A549 (cell line): ENCODE results near the gene AXIN2. TPM values are rescaled to one million over a fixed set of nuclear protein-coding genes. Genes with fewer than 3 reads are reported as not detected.

Experiments
- ATAC-seq, 2 experiments: fragments of 200-7000 bp in 1 of 2; fragments of >200 bp in 1 of 2; cut with Nextera tagmentation in 1 of 2; cut with Tn5 transposase in 1 of 2; 3 replicates each; pipeline versions ENCODE4 v1.8.0 to v1.9.1; 2018 to 2020; ENCODE audit warnings: mild to moderate bottlenecking in 1 of 2, moderate library complexity in 1 of 2
- CTCF ChIA-PET: fragments of 300-600 bp; sonication (Branson Sonifier 250); formaldehyde crosslinking; extraction: SDS; loops from one replicate; lab custom pipeline; 2021; ENCODE audit warnings: antibody characterized with exemption, inconsistent platforms; lab: Yijun Ruan, JAX
- POLR2A ChIA-PET: fragments of 350-600 bp; formaldehyde crosslinking; extraction: SDS; loops from one replicate; lab custom pipeline; 2021; ENCODE audit warnings: antibody characterized with exemption, inconsistent platforms; lab: Yijun Ruan, JAX
- DNase-seq, 2 experiments: peaks; one replicate each; pipeline versions ENCODE4 v3.0.0 to v3.0.0-alpha.2; 2011 to 2016; ENCODE audit warnings: low read depth in 1 of 2, low spot score in 1 of 2
- FAIRE-seq: peaks from 2 replicates; lab custom pipeline; 2011; peaks lifted over from hg19 to GRCh38; lab: Jason Lieb, UNC
- H3K27ac ChIP-seq, 2 experiments: fragments of >200 bp; sonication (Bioruptor Twin); formaldehyde crosslinking; 3 replicates each; pipeline ENCODE4 v1.5.1; 2016 to 2017
- H3K4me1 ChIP-seq: fragments of >200 bp; sonication (Bioruptor Twin); formaldehyde crosslinking; 3 replicates; pipeline ENCODE4 v1.6.1; 2016
- H3K4me2 ChIP-seq: fragments of >200 bp; sonication (Bioruptor Twin); formaldehyde crosslinking; 3 replicates; pipeline ENCODE4 v1.6.1; 2016
- H3K4me3 ChIP-seq: fragments of >200 bp; sonication (Bioruptor Twin); formaldehyde crosslinking; 3 replicates; pipeline ENCODE4 v1.5.1; 2016
- H3K9me3 ChIP-seq: fragments of >200 bp; sonication (Bioruptor Twin); formaldehyde crosslinking; 3 replicates; pipeline ENCODE4 v1.6.1; 2016
- BHLHE40 ChIP-seq: IDR thresholded peaks from 2 replicates; pipeline ENCODE4 v1.6.1; 2012; ENCODE audit warnings: low read depth, low read length, inconsistent platforms
- CBX2 ChIP-seq: fragments of 200-600 bp; sonication (generic); IDR thresholded peaks from 2 replicates; pipeline ENCODE4 v1.6.1; 2016; ENCODE audit warnings: low read depth, mild to moderate bottlenecking, borderline replicate concordance
- CEBPB ChIP-seq, 2 experiments: fragments of >200 bp in 1 of 2; sonication (Bioruptor Twin) in 1 of 2; formaldehyde crosslinking in 1 of 2; IDR thresholded peaks; 2 replicates each; pipeline ENCODE4 v1.6.1; 2012 to 2016
- CHD4 ChIP-seq: fragments of 200-600 bp; sonication (generic); IDR thresholded peaks from 2 replicates; pipeline ENCODE4 v1.6.1; 2016; ENCODE audit warnings: antibody characterized with exemption, mild to moderate bottlenecking, borderline replicate concordance
- EHF ChIP-seq: fragments of 250-450 bp; sonication (Bioruptor Pico); IDR thresholded peaks from 2 replicates; pipeline ENCODE4 v1.5.0; 2020; ENCODE audit warnings: mild to moderate bottlenecking
- EHMT2 ChIP-seq: fragments of 200-600 bp; sonication (generic); IDR thresholded peaks from 2 replicates; pipeline ENCODE4 v1.6.1; 2016; ENCODE audit warnings: antibody characterized with exemption, low read depth, mild to moderate bottlenecking, moderate library complexity
- FOSB ChIP-seq: fragments of 250-450 bp; sonication (Bioruptor Pico); IDR thresholded peaks from 2 replicates; pipeline ENCODE4 v1.5.0; 2020; ENCODE audit warnings: mild to moderate bottlenecking, moderate library complexity
- FOSL2 ChIP-seq, 2 experiments: fragments of 450-650 bp in 1 of 2; fragments of >200 bp in 1 of 2; sonication (Bioruptor Twin) in 1 of 2; formaldehyde crosslinking; IDR thresholded peaks; 2 replicates each; pipeline versions ENCODE4 v1.5.0 to v1.6.1; 2016 to 2020; ENCODE audit warnings: mild to moderate bottlenecking in 1 of 2, moderate library complexity in 1 of 2
- JUN ChIP-seq, 2 experiments: fragments of >200 bp; sonication (Bioruptor Twin); formaldehyde crosslinking; IDR thresholded peaks; 2 replicates in 1 of 2; 3 replicates in 1 of 2; pipeline ENCODE4 v1.6.1; 2016 to 2017
- KDM1A ChIP-seq: fragments of 200-600 bp; sonication (generic); IDR thresholded peaks from 2 replicates; pipeline ENCODE4 v1.6.1; 2016; ENCODE audit warnings: low read depth, mild to moderate bottlenecking
- NFE2L2 ChIP-seq: fragments of 150-350 bp; conservative IDR thresholded peaks from 2 replicates; pipeline ENCODE4 v1.6.1; 2014; ENCODE audit warnings: low read length
- PHF8 ChIP-seq: fragments of 200-600 bp; sonication (generic); IDR thresholded peaks from 2 replicates; pipeline ENCODE4 v1.6.1; 2016; ENCODE audit warnings: low read depth, mild to moderate bottlenecking, antibody characterized with exemption, moderate library complexity, borderline replicate concordance
- POLR2AphosphoS2 ChIP-seq: conservative IDR thresholded peaks from 2 replicates; pipeline ENCODE4 v1.6.1; 2012; ENCODE audit warnings: low read length, improper control_type of control experiment, inconsistent platforms
- RAD21 ChIP-seq, 2 experiments: fragments of >200 bp in 1 of 2; sonication (Bioruptor Twin) in 1 of 2; formaldehyde crosslinking in 1 of 2; IDR thresholded peaks in 1 of 2; conservative IDR thresholded peaks in 1 of 2; 2 replicates in 1 of 2; 3 replicates in 1 of 2; pipeline ENCODE4 v1.6.1; 2012 to 2018; ENCODE audit warnings: inconsistent platforms in 1 of 2
- RCOR1 ChIP-seq: fragments of 150-350 bp; IDR thresholded peaks from 2 replicates; pipeline ENCODE4 v1.6.1; 2014; ENCODE audit warnings: antibody characterized with exemption, low read length, low read depth
- RFX5 ChIP-seq: fragments of 450-650 bp; IDR thresholded peaks from 2 replicates; pipeline ENCODE4 v1.7.1; 2014; ENCODE audit warnings: antibody characterized with exemption, mild to moderate bottlenecking, moderate library complexity
- RNF2 ChIP-seq: fragments of 200-600 bp; sonication (generic); IDR thresholded peaks from 2 replicates; pipeline ENCODE4 v1.6.1; 2016; ENCODE audit warnings: low read depth, mild to moderate bottlenecking, antibody characterized with exemption, moderate library complexity, borderline replicate concordance
- TFCP2L1 ChIP-seq: fragments of 250-450 bp; sonication (Bioruptor Pico); IDR thresholded peaks from 2 replicates; pipeline ENCODE4 v1.5.0; 2021; ENCODE audit warnings: mild to moderate bottlenecking
- TP53 ChIP-seq: fragments of 250-450 bp; sonication (Bioruptor Pico); IDR thresholded peaks from 2 replicates; pipeline ENCODE4 v1.5.0; 2021; ENCODE audit warnings: mild to moderate bottlenecking, moderate library complexity
- ZC3H11A ChIP-seq: fragments of 450-650 bp; IDR thresholded peaks from 2 replicates; pipeline ENCODE4 v1.6.1; 2014; ENCODE audit warnings: antibody characterized with exemption, mild to moderate bottlenecking
- ZNF302 ChIP-seq: fragments of 250-450 bp; sonication (Bioruptor Pico); IDR thresholded peaks from 2 replicates; pipeline ENCODE4 v1.9.0; 2021; ENCODE audit warnings: inconsistent platforms, mild to moderate bottlenecking, moderate library complexity
- WGBS: methylation state at CpG from one replicate; pipeline ENCODE4 v1.1.6; 2017; ENCODE audit errors: missing lambda C conversion rate; 5-methylcytosine and 5-hydroxymethylcytosine counted together
- polyA plus RNA-seq, 4 experiments: library from polyadenylated mRNA; depleted of rRNA in 3 of 4; stranded (reverse); fragments of >200 nt; fragmentation: RNase III in 1 of 4; extraction: RNeasy Plus Mini Kit Qiagen cat#74134 plus additional on column Dnase treatment in 1 of 4; gene quantifications; 2 replicates in 3 of 4; 3 replicates in 1 of 4; pipeline ENCODE4 v1.2.3, GENCODE V29; 2011 to 2017
- TF ChIP-seq, protein P1 (sequence below): IDR thresholded peaks from 2 replicates; pipeline ENCODE4 v1.6.1; 2012; ENCODE audit warnings: low read depth, borderline replicate concordance
- TF ChIP-seq, protein P2 (sequence below): fragments of 250-450 bp; sonication (Bioruptor Pico); IDR thresholded peaks from 2 replicates; pipeline ENCODE4 v1.5.0; 2021; ENCODE audit warnings: mild to moderate bottlenecking, moderate library complexity, borderline replicate concordance

The AXIN2 gene
- polyA plus RNA-seq, 2 of the 4 experiments (the other 2 are of a cell fraction), result 4.0 to 4.9 TPM

DNA sequence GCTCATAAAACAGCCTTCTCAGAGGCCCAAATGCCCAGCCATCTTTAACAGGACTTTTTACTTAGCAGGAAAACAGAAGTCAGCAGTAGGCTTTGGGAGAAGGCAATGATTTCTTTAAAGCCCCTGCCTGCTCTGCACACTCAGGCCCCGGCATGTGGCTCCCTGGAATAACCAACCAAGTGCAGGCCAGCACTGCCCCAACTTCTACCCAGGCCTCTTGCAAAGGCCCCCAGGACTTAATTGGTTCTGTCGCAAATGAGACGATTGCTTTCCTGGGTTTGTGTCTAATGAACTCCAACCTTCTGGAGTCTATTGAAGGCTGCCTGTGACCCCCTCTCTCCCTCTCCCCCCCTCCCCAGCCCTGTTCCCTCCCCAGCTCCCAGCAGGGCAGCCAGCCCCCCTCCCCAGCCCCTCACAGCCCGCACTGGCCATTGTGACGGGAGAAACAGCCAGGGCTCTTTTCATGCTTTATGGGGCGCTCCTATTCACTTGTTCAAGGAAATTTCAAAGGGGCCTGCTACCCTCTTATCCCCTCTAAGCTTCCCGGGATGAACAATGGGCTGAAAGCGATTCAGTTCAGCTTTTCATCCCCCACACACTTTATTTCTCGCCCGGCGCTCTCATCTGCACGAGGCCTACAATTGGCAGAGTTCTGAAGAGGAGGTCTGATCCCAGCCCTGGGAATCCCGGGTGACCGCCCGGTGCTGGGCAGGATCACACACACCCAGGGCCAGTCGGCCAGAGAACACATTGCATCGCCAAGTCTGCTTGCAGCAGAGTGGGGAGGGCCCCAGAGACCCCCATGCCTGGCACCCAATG is 15.5 kb downstream of the AXIN2 start:
- POLR2A ChIA-PET, result no interaction called here
- no peak overlapping the region for H3K4me2 ChIP-seq
- TF ChIP-seq TP53 (CRISPR knock-in tag) (no peak), CHD4 (no peak), TFCP2L1 (CRISPR knock-in tag) (no peak), JUN (IDR thresholded peaks at IDR 0.05) (no peak), POLR2AphosphoS2 (no peak), BHLHE40 (no peak), RNF2 (no peak), NFE2L2 (no peak), RCOR1 (no peak), RAD21 (conservative IDR thresholded peaks at IDR 0.05 in 1 of 2, IDR thresholded peaks at IDR 0.05 in 1 of 2) (no peak), EHF (CRISPR knock-in tag) (no peak), EHMT2 (no peak), KDM1A (no peak), RFX5 (no peak), CBX2 (no peak), ZNF302 (CRISPR knock-in tag) (no peak), PHF8 (no peak), FOSB (CRISPR knock-in tag) (no peak)
- TF ChIP-seq, protein P1, sequence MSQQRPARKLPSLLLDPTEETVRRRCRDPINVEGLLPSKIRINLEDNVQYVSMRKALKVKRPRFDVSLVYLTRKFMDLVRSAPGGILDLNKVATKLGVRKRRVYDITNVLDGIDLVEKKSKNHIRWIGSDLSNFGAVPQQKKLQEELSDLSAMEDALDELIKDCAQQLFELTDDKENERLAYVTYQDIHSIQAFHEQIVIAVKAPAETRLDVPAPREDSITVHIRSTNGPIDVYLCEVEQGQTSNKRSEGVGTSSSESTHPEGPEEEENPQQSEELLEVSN, result no peak
- no peaks in the 10 kb centered on the region for H3K9me3 ChIP-seq
- no peak overlapping the region for H3K27ac ChIP-seq
- H3K4me1 ChIP-seq, result peaks cover 23% of the 10 kb centered on the region
- CTCF ChIA-PET, result interaction anchor here (1.1 to 1.7 kb wide), 2 partner anchors 10 to 345 kb away, joined by 3 to 8 read pairs; no protein-coding TSS in a partner anchor
- 88% methylated on average over 17 of the region's 17 CpGs for WGBS
- ATAC-seq (no peak), DNase-seq (no peak), FAIRE-seq (no peak)
- no peak overlapping the region for H3K4me3 ChIP-seq

DNA sequence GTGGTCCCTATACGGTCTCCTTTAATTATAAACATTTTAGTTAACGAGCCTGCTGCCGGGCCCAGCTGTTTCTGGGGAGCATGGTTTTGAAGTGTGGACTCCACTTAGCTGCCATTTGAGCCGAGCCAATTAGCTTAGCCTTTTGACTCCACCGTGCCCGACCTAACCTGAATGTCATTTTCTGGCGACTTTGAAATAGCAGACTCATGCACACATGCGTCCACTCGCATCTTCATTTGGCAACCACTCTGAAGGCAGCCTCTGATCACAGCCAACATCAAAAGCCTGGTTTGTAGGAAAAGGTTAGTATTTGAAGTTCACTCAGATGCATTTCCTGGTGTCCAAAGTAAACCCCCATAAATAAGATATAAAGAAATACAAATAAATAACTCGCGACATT is 16.8 kb downstream of the AXIN2 start:
- CTCF ChIA-PET, result interaction anchor here (8.5 kb wide), 1 partner anchor 10 kb away, joined by 54 read pairs; no protein-coding TSS in a partner anchor
- H3K4me3 ChIP-seq, result no peak overlapping the region
- H3K4me1 ChIP-seq, result peaks cover 23% of the 10 kb centered on the region
- ATAC-seq, result no peak
- H3K9me3 ChIP-seq, result no peaks in the 10 kb centered on the region
- H3K4me2 ChIP-seq, result no peak overlapping the region
- POLR2A ChIA-PET, result no interaction called here
- no peak for FAIRE-seq
- H3K27ac ChIP-seq, result no peak overlapping the region
- DNase-seq, result no peak
- TF ChIP-seq CEBPB (IDR thresholded peaks at IDR 0.05) (no peak), ZC3H11A (no peak), RAD21 (conservative IDR thresholded peaks at IDR 0.05 in 1 of 2, IDR thresholded peaks at IDR 0.05 in 1 of 2) (no peak), RCOR1 (no peak), RNF2 (no peak)
- TF ChIP-seq, all 56 proteins: peak for 0
- WGBS, result 93% methylated on average over 11 of the region's 11 CpGs

DNA sequence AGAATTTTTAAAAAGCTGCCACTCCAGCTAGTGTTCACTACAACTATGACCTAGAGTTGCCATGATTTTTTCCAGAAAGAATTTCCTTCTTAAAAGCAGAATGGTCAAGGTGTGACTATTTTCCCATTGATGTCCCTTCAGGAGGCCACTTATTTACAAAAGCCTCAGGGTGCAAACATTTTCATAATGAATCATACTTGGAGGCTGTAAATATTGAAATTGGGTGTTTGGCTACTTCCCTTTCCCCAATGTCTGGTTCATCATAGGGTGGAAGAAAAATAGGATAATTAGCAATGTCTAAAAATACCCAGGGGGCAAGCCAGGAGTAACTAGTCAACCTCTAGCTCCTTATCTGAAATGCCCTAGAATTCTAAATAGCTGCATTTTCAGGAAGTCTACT is 18.8 kb downstream of the AXIN2 start:
- POLR2A ChIA-PET, result no interaction called here
- ATAC-seq, result no peak
- H3K4me2 ChIP-seq, result peak overlapping the region; percentile 32; the same call in 2 of the 3 replicates
- TF ChIP-seq FOSL2 (IDR thresholded peaks at IDR 0.05), result no peak
- peak; percentile 49; the same call in 1 of the 2 replicates for TF ChIP-seq FOSL2 (CRISPR knock-in tag; IDR thresholded peaks at IDR 0.05)
- no peak for TF ChIP-seq TFCP2L1 (CRISPR knock-in tag)
- TF ChIP-seq, protein P2, sequence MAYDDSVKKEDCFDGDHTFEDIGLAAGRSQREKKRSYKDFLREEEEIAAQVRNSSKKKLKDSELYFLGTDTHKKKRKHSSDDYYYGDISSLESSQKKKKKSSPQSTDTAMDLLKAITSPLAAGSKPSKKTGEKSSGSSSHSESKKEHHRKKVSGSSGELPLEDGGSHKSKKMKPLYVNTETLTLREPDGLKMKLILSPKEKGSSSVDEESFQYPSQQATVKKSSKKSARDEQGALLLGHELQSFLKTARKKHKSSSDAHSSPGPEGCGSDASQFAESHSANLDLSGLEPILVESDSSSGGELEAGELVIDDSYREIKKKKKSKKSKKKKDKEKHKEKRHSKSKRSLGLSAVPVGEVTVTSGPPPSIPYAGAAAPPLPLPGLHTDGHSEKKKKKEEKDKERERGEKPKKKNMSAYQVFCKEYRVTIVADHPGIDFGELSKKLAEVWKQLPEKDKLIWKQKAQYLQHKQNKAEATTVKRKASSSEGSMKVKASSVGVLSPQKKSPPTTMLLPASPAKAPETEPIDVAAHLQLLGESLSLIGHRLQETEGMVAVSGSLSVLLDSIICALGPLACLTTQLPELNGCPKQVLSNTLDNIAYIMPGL (CRISPR knock-in tag), result no peak
- peaks cover 20% of the 10 kb centered on the region for H3K4me1 ChIP-seq
- CTCF ChIA-PET, result interaction anchor here (0.7 to 8.5 kb wide), 9 partner anchors 9 to 1364 kb away, joined by 3 to 54 read pairs (median 4); no protein-coding TSS in a partner anchor
- FAIRE-seq, result peak; percentile 73
- no peaks in the 10 kb centered on the region for H3K9me3 ChIP-seq
- H3K27ac ChIP-seq, result no peak overlapping the region
- DNase-seq, result peak in 1 of 2 experiments; percentile 29
- no peak overlapping the region for H3K4me3 ChIP-seq
